Measurements from ENCODE around the gene HSPG2.

- TF ChIP-seq CTCF (conservative IDR thresholded peaks at IDR 0.05; ENCODE audit: low read length) (no peak), EZH2phosphoT487 (IDR thresholded peaks at IDR 0.05; ENCODE audit: borderline replicate concordance, low read depth, low read length) (no peak)
Observed at GRCh38 chr1:21961799-21962198, 24.7 kb upstream of the HSPG2 start.
